NCI-H1417 treated with DMSO at 0.1 percent for 48 hours (cell line): ENCODE results near the gene FBXO9.

Source experiments
- DNase-seq: peaks from one replicate; lab custom pipeline; 2025; lab: John Stamatoyannopoulos, UW

FBXO9 gene

DNA sequence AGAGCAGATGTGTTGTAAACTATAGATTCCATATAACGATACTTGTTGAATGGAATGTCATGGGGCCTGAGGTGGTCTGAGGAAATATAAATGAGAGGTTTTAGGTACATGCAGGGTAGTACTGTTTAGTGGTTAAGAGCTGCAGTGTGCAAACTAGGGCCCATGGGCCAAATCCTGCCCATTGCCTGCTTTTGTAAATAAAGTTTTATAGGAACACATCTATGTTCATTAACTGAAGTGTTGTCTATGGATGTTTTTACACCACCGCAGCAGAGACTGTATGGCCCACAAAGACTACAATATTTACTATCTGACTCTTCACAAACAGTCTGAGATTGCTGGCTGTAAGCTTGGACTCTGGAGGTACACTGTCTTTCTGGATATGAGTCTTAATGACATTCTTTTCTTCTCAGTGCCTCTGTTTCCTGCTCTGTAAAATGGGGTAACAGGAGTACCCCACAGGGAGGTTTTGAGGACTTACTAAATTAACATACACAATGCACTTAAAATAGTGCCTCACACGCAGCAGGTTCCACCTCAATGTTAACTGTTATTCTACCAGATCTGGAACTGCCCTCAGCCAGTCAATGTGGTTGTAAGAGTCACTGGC, 70.9 kb downstream of the FBXO9 start:
- DNase-seq = no peak

DNA sequence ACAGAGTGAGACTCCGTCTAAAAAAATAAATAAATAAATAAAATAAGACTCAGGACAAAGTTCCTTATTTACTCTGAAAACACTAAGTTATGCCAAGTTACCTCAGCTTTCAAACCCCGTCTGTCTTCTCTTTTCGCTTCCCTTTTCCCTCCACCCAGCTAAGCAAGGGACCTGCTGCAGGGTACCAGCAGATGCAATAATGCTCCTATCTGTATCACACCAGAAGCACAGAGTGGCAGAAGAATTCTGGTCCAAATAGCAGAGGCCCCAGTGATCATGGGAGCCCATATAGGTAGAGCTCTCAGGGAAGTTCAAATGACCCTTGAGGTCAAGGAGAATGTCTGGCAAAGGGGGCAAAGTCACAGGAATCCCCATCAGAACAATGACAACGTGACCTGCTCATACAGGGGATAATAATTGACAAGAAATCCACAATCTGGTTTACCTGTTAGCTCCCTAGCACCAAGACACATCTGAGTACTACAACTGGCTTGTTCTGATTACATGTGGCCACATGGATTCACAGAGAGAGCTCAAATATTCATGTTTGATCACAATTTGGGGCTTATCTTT, 74.7 kb downstream of the FBXO9 start:
- DNase-seq = no peak

DNA sequence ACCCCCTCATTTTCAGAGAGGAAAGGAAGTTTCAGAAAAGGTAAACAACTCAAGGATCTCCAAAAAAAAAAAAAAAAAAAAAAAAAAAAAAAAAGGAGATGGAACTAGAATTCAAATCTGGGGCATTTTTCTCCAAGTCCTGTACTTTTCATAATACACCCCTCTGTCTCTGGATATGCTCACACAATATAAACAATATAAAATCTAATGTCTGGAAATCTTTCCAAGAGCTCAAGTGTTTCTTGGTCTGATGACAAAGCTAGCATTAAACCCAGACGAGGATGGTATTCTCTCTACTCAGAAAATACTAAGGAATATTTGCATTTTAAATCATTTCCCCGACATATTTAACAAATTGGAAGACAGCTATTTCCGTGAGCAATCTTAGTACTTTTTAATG, 77.6 kb downstream of the FBXO9 start:
- DNase-seq = no peak

DNA sequence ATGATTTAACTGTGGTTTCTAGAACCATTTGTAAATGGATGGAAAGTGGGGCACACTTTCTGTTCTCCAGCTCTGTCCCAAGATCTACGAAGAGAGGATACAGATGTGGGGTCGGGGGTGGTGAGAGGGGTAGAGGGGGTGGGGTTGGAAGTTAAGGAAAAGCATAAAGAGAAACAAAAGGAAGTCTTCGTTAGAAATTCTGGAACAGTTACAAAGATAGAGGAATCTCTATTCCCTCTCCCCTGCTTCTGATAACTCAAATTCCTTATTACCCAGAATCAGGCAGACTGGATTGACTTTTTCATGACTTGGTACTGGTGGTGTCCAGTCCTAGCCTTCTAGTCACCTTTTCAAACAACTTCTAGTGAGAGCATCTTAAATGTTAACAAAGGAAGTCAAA, 78.5 kb downstream of the FBXO9 start:
- DNase-seq = no peak

DNA sequence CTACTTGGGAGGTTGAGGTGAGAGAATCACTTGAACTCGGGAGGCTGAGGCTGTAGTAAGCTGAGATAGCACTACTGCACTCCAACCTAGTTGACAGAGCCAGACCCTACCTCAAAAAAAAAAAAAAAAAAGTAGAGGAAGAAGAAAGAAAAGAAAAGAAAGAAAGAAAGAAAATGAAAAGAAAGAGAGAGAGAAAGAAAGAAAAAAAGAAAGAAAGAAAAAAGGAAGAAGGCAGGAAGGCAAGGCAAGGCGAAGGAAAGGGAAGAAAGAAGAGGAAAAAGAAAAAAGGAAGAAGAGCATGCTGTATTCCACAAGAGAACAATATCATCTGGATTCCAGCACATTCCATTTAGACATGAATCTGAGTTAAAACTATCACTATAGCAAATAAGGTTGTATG, 79.6 kb downstream of the FBXO9 start:
- no peak for DNase-seq

DNA sequence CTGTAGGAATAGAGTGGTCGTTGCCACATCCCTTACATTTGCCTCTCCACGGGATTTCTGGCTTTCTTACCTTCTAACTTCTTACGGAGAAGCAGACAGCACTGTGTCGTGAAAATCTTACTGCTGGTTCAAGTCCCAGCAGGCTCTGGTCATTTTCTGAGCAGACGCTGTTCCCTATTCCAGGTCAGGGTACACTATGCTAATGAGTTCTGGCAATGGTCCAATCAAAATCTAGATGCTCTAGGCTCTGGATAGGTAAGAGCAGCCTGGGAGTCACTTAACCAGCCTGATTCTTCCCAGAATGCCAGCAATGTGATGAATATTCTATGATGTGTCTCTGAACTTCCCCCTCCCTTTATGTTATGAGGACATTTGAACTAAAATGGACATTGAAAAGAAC, 83.5 kb downstream of the FBXO9 start, which contains the start of gene GCM1:
Gene GCM1, minus strand, starts transcription at position 158 of the 400 bp plus-strand sequence. CDS start 3,209 bp downstream, outside the sequence.
- DNase-seq = no peak
